Pulmonary artery endothelial cell (primary cell): ENCODE measurements around the gene CALM3. TPM values are rescaled to one million over a fixed set of nuclear protein-coding genes. Genes with fewer than 3 reads are reported as not detected.

ENCODE experiments used
- DNase-seq: peaks from one replicate; pipeline ENCODE4 v3.0.0-alpha.2; 2011; ENCODE audit warnings: low read depth, low spot score
- total RNA-seq: library from RNA; depleted of rRNA; stranded (reverse); fragments of >200 nt; gene quantifications from 2 replicates; pipeline ENCODE4 v1.2.3, GENCODE V29; 2014

CALM3 gene
- total RNA-seq, 1 donor from 2014 or later = 175 TPM

DNA sequence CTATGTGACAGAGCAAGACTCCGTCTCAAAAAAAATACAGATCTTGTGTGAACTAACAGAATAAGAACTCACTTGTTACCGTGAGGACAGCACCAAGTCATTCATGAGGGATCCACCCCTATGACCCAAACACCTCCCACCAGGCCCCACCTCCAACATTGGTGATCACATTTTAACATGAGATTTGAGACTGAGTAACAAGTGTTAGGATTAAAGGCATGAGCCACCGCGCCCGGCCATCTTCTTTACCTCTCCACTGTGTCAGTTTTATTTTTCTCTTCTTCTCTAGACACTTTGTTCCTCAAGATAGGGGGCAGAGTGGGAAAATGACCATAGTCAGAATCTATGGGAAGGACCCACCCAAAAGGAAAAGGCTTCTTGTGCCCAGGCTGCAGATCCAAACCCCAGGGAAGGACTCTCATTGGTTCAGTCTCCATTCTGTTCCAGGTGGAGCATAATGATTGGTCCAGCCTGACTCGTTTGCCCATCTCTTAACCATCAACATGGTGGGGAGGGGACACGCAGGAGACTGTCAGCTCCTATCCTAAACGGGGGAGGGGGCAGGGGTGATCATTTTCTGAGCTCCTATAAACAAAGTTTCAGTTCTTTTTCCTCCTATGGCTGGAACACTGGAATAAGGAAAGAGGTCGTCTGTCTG, 1.3 kb upstream of the CALM3 start:
- DNase-seq = no peak

GRCh38 chr19:46600384-46601317, 479 bp upstream of the CALM3 start:
- DNase-seq = peak; percentile 93

DNA sequence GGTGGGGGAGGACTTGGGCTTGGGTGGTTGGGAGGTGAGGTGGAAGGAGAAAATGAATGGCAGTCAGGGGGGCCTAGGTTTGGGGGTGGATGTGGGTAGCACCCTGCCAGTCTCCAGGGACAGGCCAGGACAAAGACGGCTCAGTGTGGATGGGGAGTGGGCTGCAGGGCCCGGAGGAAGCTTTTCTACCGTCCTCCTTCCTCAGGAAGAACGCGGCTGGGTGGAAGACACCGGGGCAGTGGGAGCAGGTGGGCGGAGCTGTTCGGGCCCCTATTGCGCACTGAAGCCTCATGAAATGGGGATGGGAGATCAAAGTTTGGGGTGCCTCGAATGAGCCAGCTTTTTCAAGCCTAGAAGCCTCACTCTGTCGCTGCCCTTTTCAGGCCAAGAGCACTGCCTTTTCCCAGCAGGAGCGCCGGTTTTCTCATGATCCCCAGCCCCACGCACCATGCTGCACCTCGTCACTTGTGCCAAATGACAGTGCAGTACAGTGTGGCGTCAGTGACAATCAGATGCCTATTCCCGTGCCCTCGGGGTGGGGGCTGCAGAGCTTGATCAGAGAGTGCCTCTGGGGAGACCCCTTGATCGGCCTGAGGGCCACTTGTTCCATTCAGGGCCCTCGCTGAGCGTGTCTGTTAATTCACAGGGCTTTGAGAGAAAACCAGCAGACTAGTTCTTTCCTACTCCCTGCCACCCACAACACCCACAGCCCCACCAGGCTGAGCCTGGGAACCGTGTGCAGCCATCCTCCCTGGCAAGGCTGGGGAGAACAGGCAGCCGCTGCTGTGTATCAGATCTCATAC, 1.5 kb downstream of the CALM3 start:
- no peak for DNase-seq

- no peak for DNase-seq
These were observed 2.1 kb downstream of the CALM3 start for GRCh38 chr19:46603195-46603637.

GRCh38 chr19:46603752-46604231, 2.7 kb downstream of the CALM3 start:
- no peak for DNase-seq

DNA sequence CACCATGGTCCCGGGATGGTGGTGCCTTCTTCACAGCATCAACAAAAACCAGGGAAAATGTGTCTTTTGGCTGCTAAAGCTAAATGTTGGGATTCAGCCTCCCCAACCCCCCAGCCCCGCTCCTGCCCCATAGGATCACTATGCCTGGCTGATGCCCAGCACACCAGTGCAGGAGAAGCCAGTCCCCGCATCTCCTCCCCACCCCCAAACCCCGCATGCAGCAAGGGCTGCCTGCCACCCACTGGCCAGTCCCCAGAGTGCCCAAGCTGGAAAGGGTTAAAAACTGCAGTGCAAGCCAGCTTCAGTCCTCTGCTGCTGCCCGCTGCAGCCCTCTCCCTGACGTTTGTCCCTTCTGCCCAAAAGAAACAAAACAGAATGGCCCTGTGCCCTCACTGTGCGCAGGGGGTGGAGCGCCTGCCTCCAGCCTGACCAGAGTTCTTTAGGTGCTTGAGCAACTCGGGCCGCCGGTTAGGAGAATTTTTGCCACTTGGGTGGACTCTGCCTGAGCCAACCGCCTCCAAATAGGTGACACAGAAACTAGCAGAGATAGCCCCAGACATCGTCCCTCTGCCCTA, 3.7 kb downstream of the CALM3 start:
- no peak for DNase-seq

DNA sequence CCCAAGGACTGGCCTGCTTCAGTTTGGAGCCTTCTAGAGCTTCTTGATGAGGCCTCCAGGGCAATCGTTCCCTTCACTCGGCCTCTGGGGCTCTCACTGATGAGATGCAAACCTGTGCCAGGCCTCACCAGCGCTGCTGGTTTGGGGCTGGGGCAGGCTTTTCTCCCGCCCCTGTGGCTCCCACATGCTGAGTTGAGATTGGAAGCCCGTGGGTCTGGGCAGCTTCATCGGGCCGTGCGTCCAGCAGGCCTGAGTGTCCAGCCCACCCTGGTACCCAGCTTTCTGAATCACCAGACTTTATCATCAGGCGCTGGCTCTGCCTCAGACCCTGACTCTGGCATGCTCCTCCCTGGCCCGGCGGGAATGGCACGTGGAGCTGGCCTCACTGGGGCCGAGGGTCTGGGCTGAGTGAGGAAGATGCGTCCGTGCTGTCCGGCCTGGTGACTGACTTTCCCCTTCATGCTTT, 4.3 kb downstream of the CALM3 start:
- no peak for DNase-seq

DNA sequence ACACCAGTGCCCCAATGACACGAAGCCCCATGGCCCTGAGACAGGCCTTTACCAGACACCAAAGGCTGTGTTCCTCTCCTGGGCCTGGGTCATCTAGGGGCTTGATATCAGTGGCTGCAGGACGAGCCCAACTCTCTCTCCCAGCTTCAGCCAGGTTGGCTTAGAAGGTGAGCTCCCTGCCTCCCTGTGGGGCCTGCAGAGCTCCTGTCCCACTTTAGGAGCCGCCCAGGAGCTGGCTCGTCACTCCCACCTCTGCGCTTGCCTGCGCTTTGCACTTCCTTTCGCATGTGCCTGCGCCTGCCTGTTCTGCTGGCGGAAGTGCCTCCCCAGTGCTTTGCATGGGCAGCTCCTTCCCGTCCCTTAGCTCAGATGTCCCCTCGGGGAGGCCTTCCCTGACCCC, 4.9 kb downstream of the CALM3 start:
- no peak for DNase-seq

DNA sequence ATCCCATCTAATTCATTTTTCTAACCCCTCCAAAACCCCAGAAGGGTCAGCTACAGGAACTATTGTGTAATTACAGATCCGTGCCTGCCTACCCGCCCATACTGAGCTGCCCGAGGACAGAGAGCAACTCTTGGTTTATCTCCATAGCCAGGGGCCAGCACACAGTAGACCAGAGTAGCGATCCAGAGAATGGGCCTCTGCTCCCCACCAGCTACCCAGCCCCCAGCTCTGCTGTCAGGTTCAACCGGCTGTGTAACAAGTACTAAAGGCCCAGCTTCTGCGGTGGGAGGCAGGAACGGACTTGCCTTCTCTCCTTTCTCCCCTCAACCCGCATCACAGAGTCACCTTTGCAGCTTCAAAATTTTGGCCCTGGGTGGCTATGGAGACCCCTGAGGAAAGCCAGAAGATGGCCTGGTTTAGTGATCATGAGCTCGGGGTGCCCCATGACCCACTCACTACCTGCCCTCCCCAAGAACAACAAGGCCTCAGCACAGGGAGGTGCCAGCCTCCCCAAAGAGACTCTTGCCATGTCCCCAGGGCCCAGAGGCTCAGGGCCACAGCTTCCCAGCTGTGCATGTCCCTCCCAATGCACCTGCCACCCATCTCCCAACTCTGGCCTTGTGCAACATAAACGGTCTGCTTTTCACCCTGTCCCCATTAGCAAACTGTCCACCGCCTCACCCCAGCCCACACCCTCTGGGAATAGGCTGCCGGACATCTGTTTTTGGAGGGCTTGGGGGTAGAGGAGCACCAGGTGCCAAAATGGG, 5.7 kb downstream of the CALM3 start:
- no peak for DNase-seq

DNA sequence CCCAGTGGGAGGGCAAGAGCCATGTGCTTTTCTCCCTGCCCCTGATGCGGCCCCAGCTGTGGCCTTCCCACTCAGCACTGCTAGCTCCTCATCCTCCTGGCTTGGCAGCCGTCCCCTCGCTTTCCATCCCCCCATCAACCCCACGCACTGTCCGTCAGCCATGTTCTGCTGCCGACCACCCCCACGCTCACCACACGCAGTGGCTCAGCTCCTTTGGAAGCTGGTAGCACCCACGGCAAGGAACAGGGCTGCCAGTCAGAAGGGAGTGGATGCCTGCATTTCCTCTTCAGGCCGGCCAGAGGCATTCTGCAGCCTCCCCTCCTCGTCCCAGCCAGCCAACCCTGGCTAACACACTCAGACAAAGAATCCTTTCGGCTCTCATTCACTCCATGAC, 6.3 kb downstream of the CALM3 start:
- no peak for DNase-seq

DNA sequence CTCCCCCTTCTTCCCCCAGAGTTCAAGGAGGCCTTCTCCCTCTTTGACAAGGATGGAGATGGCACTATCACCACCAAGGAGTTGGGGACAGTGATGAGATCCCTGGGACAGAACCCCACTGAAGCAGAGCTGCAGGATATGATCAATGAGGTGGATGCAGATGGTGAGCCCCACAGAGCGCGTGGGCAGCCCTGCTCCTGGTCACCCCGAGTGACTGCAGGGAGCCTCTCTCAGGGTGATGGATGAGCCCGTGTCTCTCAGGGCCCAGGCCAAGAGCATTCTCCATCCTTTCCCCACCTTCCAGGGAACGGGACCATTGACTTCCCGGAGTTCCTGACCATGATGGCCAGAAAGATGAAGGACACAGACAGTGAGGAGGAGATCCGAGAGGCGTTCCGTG, 7.0 kb downstream of the CALM3 start:
- DNase-seq = no peak

DNA sequence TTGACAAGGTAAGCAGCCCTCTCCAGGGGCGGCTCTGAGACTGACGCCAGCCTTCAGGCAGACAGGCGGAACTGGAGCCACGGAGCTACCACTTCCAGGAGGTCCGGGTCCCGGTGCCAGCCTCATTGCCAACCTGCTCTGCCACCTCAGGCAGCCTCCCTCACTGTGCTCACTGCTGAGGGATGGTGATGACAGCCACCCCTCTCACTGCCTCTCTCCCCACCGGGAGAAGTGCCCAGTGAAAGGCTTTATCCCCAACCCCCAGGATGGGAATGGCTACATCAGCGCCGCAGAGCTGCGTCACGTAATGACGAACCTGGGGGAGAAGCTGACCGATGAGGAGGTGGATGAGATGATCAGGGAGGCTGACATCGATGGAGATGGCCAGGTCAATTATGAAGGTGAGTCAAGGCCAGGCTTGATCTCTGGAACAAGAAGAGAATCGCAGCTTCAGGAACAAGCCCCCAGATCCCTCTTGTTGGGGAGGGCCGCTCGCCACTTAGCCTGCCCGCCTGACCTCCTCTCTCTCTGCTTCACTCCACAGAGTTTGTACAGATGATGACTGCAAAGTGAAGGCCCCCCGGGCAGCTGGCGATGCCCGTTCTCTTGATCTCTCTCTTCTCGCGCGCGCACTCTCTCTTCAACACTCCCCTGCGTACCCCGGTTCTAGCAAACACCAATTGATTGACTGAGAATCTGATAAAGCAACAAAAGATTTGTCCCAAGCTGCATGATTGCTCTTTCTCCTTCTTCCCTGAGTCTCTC, 7.6 kb downstream of the CALM3 start:
- no peak for DNase-seq

DNA sequence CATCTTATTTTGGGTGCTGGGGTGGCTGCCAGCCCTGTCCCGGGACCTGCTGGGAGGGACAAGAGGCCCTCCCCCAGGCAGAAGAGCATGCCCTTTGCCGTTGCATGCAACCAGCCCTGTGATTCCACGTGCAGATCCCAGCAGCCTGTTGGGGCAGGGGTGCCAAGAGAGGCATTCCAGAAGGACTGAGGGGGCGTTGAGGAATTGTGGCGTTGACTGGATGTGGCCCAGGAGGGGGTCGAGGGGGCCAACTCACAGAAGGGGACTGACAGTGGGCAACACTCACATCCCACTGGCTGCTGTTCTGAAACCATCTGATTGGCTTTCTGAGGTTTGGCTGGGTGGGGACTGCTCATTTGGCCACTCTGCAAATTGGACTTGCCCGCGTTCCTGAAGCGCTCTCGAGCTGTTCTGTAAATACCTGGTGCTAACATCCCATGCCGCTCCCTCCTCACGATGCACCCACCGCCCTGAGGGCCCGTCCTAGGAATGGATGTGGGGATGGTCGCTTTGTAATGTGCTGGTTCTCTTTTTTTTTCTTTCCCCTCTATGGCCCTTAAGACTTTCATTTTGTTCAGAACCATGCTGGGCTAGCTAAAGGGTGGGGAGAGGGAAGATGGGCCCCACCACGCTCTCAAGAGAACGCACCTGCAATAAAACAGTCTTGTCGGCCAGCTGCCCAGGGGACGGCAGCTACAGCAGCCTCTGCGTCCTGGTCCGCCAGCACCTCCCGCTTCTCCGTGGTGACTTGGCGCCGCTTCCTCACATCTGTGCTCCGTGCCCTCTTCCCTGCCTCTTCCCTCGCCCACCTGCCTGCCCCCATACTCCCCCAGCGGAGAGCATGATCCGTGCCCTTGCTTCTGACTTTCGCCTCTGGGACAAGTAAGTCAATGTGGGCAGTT, 8.6 kb downstream of the CALM3 start:
- no peak for DNase-seq

GRCh38 chr19:46610413-46610775, 9.3 kb downstream of the CALM3 start:
- DNase-seq = no peak

GRCh38 chr19:46610851-46611770, 10.0 kb downstream of the CALM3 start:
- DNase-seq = no peak

- DNase-seq = no peak
These were observed 10.6 kb downstream of the CALM3 start for GRCh38 chr19:46611776-46612175.

DNA sequence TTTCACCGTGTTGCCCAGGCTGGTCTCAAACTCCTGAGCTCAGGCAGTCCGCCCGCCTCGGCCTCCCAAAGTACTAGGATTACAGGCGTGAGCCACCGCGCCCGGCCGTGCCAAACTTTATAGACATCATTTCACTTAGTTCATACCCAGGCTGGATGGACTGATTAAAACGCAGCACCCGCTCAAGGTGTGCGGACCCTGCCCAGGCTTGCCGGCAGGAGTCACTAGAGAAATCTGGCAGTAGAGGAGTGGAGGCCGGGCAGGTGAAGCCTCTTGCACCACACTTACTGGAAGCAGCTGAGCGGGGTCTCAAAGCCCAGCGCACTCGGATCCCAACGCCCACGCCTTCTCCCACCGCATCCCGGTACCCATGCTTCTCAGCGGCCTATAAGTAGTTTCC, 12.4 kb downstream of the CALM3 start:
- DNase-seq = no peak
